SK-N-SH treated with all-trans-retinoic acid at 6 μM for 48 hours (cell line): ENCODE results near the gene SLC7A5.

ENCODE experiments used
- ATAC-seq: fragments of 200-7000 bp; cut with Tn5 transposase; 3 replicates; pipeline ENCODE4 v1.9.1; 2020; ENCODE audit warnings: mild to moderate bottlenecking, moderate library complexity
- ARNTL ChIP-seq: fragments of 450-650 bp; formaldehyde crosslinking; IDR thresholded peaks from 2 replicates; pipeline ENCODE4 v1.5.0; 2020; ENCODE audit warnings: low read depth, mild to moderate bottlenecking, moderate library complexity, borderline replicate concordance
- BACH2 ChIP-seq: fragments of 250-450 bp; sonication (Bioruptor Pico); IDR thresholded peaks from 2 replicates; pipeline ENCODE4 v1.9.0; 2021; ENCODE audit warnings: mild to moderate bottlenecking, borderline replicate concordance
- CREB5 ChIP-seq: fragments of 250-450 bp; sonication (Bioruptor Pico); IDR thresholded peaks from 2 replicates; pipeline ENCODE4 v1.5.1; 2020; ENCODE audit warnings: low read depth, mild to moderate bottlenecking, moderate library complexity
- ESRRG ChIP-seq: fragments of 250-450 bp; sonication (Bioruptor Pico); IDR thresholded peaks from 2 replicates; pipeline ENCODE4 v1.6.1; 2021; ENCODE audit warnings: mild to moderate bottlenecking
- GLIS3 ChIP-seq: fragments of 250-450 bp; sonication (Bioruptor Pico); IDR thresholded peaks from 2 replicates; pipeline ENCODE4 v1.5.0; 2020; ENCODE audit warnings: mild to moderate bottlenecking, moderate library complexity
- ISL1 ChIP-seq: fragments of 250-450 bp; sonication (Bioruptor Pico); IDR thresholded peaks from 2 replicates; pipeline ENCODE4 v2.1.2; 2022; ENCODE audit warnings: mild to moderate bottlenecking, moderate library complexity
- OSR1 ChIP-seq: fragments of 250-450 bp; sonication (Bioruptor Pico); IDR thresholded peaks from 2 replicates; pipeline ENCODE4 v1.8.0; 2022; ENCODE audit warnings: moderate library complexity, mild to moderate bottlenecking, inconsistent platforms
- PATZ1 ChIP-seq: fragments of 250-450 bp; sonication (Bioruptor Pico); IDR thresholded peaks from 2 replicates; pipeline ENCODE4 v1.8.0; 2020; ENCODE audit warnings: mild to moderate bottlenecking, moderate library complexity, borderline replicate concordance
- PPARA ChIP-seq: fragments of 250-450 bp; sonication (Bioruptor Pico); IDR thresholded peaks from 2 replicates; pipeline ENCODE4 v1.5.0; 2020; ENCODE audit warnings: mild to moderate bottlenecking, borderline replicate concordance
- RARB ChIP-seq: fragments of 250-450 bp; sonication (Bioruptor Pico); IDR thresholded peaks from 2 replicates; pipeline ENCODE4 v1.8.0; 2021; ENCODE audit warnings: mild to moderate bottlenecking, moderate library complexity
- SNAI2 ChIP-seq: fragments of 250-450 bp; sonication (Bioruptor Pico); IDR thresholded peaks from 2 replicates; pipeline ENCODE4 v1.5.0; 2020; ENCODE audit warnings: mild to moderate bottlenecking, moderate library complexity
- TCF4 ChIP-seq: fragments of 250-450 bp; sonication (Bioruptor Pico); IDR thresholded peaks from 2 replicates; pipeline ENCODE4 v1.8.0; 2021; ENCODE audit warnings: mild to moderate bottlenecking, moderate library complexity, borderline replicate concordance
- TOX ChIP-seq: fragments of 250-450 bp; sonication (Bioruptor Pico); IDR thresholded peaks from 2 replicates; pipeline ENCODE4 v1.8.0; 2021; ENCODE audit warnings: mild to moderate bottlenecking, moderate library complexity, borderline replicate concordance
- ZC3H10 ChIP-seq: fragments of 250-450 bp; sonication (Bioruptor Pico); IDR thresholded peaks from 2 replicates; pipeline ENCODE4 v1.5.1; 2021; ENCODE audit warnings: mild to moderate bottlenecking, moderate library complexity
- ZFP30 ChIP-seq: fragments of 450-650 bp; formaldehyde crosslinking; IDR thresholded peaks from 2 replicates; pipeline ENCODE4 v1.5.0; 2022; ENCODE audit warnings: mild to moderate bottlenecking, moderate library complexity
- ZNF565 ChIP-seq: fragments of 450-650 bp; formaldehyde crosslinking; conservative IDR thresholded peaks from 2 replicates; pipeline ENCODE4 v1.5.0; 2020; ENCODE audit warnings: low read depth, mild to moderate bottlenecking, moderate library complexity
- ZNF8 ChIP-seq: fragments of 450-650 bp; formaldehyde crosslinking; IDR thresholded peaks from 2 replicates; pipeline ENCODE4 v1.5.0; 2020; ENCODE audit warnings: mild to moderate bottlenecking, moderate library complexity
- TF ChIP-seq, protein P1 (sequence below): fragments of 250-450 bp; sonication (Bioruptor Pico); IDR thresholded peaks from 2 replicates; pipeline ENCODE4 v1.8.0; 2021; ENCODE audit warnings: low read depth, mild to moderate bottlenecking, moderate library complexity, borderline replicate concordance
- TF ChIP-seq, protein P2 (sequence below): fragments of 250-450 bp; sonication (Bioruptor Pico); IDR thresholded peaks from 2 replicates; pipeline ENCODE4 v1.5.0; 2020; ENCODE audit warnings: mild to moderate bottlenecking, moderate library complexity
- TF ChIP-seq, protein P3 (sequence below): fragments of 250-450 bp; sonication (Bioruptor Pico); IDR thresholded peaks from 2 replicates; pipeline ENCODE4 v1.5.1; 2021; ENCODE audit warnings: mild to moderate bottlenecking, moderate library complexity

The SLC7A5 gene

GRCh38 chr16:87878704-87879103 is 9.4 kb upstream of the SLC7A5 start:
- no peak for ATAC-seq

GRCh38 chr16:87877942-87878507 is 8.7 kb upstream of the SLC7A5 start:
- ATAC-seq = no peak; the same call in 2 of the 3 replicates
- TF ChIP-seq TOX = no peak
- no peak for TF ChIP-seq CREB5 (CRISPR knock-in tag)
- no peak for TF ChIP-seq ZFP30 (CRISPR knock-in tag)
- TF ChIP-seq, protein P1, sequence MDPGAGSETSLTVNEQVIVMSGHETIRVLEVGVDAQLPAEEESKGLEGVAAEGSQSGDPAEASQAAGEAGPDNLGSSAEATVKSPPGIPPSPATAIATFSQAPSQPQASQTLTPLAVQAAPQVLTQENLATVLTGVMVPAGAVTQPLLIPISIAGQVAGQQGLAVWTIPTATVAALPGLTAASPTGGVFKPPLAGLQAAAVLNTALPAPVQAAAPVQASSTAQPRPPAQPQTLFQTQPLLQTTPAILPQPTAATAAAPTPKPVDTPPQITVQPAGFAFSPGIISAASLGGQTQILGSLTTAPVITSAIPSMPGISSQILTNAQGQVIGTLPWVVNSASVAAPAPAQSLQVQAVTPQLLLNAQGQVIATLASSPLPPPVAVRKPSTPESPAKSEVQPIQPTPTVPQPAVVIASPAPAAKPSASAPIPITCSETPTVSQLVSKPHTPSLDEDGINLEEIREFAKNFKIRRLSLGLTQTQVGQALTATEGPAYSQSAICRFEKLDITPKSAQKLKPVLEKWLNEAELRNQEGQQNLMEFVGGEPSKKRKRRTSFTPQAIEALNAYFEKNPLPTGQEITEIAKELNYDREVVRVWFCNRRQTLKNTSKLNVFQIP (CRISPR knock-in tag) = no peak
- no peak for TF ChIP-seq SNAI2
- TF ChIP-seq, protein P2, sequence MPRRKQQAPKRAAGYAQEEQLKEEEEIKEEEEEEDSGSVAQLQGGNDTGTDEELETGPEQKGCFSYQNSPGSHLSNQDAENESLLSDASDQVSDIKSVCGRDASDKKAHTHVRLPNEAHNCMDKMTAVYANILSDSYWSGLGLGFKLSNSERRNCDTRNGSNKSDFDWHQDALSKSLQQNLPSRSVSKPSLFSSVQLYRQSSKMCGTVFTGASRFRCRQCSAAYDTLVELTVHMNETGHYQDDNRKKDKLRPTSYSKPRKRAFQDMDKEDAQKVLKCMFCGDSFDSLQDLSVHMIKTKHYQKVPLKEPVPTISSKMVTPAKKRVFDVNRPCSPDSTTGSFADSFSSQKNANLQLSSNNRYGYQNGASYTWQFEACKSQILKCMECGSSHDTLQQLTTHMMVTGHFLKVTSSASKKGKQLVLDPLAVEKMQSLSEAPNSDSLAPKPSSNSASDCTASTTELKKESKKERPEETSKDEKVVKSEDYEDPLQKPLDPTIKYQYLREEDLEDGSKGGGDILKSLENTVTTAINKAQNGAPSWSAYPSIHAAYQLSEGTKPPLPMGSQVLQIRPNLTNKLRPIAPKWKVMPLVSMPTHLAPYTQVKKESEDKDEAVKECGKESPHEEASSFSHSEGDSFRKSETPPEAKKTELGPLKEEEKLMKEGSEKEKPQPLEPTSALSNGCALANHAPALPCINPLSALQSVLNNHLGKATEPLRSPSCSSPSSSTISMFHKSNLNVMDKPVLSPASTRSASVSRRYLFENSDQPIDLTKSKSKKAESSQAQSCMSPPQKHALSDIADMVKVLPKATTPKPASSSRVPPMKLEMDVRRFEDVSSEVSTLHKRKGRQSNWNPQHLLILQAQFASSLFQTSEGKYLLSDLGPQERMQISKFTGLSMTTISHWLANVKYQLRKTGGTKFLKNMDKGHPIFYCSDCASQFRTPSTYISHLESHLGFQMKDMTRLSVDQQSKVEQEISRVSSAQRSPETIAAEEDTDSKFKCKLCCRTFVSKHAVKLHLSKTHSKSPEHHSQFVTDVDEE (CRISPR knock-in tag) = no peak

More at GRCh38 chr16:87878704-87879103, 9.4 kb upstream of the SLC7A5 start:
- TF ChIP-seq ESRRG (CRISPR knock-in tag) (no peak), ISL1 (CRISPR knock-in tag) (no peak), OSR1 (CRISPR knock-in tag) (no peak), ARNTL (no peak), ZFP30 (CRISPR knock-in tag) (no peak)
- TF ChIP-seq, protein P3, sequence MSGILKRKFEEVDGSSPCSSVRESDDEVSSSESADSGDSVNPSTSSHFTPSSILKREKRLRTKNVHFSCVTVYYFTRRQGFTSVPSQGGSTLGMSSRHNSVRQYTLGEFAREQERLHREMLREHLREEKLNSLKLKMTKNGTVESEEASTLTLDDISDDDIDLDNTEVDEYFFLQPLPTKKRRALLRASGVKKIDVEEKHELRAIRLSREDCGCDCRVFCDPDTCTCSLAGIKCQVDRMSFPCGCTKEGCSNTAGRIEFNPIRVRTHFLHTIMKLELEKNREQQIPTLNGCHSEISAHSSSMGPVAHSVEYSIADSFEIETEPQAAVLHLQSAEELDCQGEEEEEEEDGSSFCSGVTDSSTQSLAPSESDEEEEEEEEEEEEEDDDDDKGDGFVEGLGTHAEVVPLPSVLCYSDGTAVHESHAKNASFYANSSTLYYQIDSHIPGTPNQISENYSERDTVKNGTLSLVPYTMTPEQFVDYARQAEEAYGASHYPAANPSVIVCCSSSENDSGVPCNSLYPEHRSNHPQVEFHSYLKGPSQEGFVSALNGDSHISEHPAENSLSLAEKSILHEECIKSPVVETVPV (CRISPR knock-in tag) = no peak
- TF ChIP-seq, all 23 proteins: peak for 0

GRCh38 chr16:87874639-87875427 is 5.5 kb upstream of the SLC7A5 start:
- no peak for ATAC-seq
- no peak for TF ChIP-seq ZC3H10 (CRISPR knock-in tag)
- TF ChIP-seq, protein P3 (CRISPR knock-in tag) = no peak
- TF ChIP-seq BACH2 = no peak
- TF ChIP-seq CREB5 (CRISPR knock-in tag) = no peak
- TF ChIP-seq ESRRG (CRISPR knock-in tag) = no peak
- no peak for TF ChIP-seq RARB (CRISPR knock-in tag)
- no peak for TF ChIP-seq ISL1 (CRISPR knock-in tag)
- no peak for TF ChIP-seq TOX
- TF ChIP-seq SNAI2 = no peak
- no peak for TF ChIP-seq ZNF8
- no peak for TF ChIP-seq PPARA (CRISPR knock-in tag)
- TF ChIP-seq, protein P2 (CRISPR knock-in tag) = no peak
- TF ChIP-seq ZFP30 (CRISPR knock-in tag) = no peak
- TF ChIP-seq ZNF565 (CRISPR knock-in tag) = no peak
- no peak for TF ChIP-seq PATZ1 (CRISPR knock-in tag)
- no peak for TF ChIP-seq TCF4 (CRISPR knock-in tag)
- TF ChIP-seq GLIS3 (CRISPR knock-in tag) = no peak
- no peak for TF ChIP-seq ARNTL
